ENCODE results near the gene BACH2. TPM values are rescaled to one million over a fixed set of nuclear protein-coding genes. Genes with fewer than 3 reads are reported as not detected.
A peak's percentile ranks its signal among the peaks of the same experiment; 100 is the strongest.
"Not testable (repeated sequence)": the region's sequence is repeated elsewhere in the genome, so short reads cannot be mapped to it uniquely, and the experiment has no call there.

The BACH2 gene
- total RNA-seq, 1 donor from 2014 or later: 0.89 TPM

- DNase-seq (ENCODE audit: low read depth): no peak
These were observed 81.7 kb downstream of the BACH2 start for GRCh38 chr6:90214966-90215365.

GRCh38 chr6:90214461-90214860 lies 82.2 kb downstream of the BACH2 start:
- DNase-seq (ENCODE audit: low read depth): no peak

- no peak for DNase-seq (ENCODE audit: low read depth)
These were observed 84.4 kb downstream of the BACH2 start for GRCh38 chr6:90212274-90212673.

GRCh38 chr6:90209527-90209926 lies 87.1 kb downstream of the BACH2 start:
- no peak for DNase-seq (ENCODE audit: low read depth)

- not testable (repeated sequence) for DNase-seq (ENCODE audit: low read depth)
These were observed 88.0 kb downstream of the BACH2 start for GRCh38 chr6:90208690-90209089.

GRCh38 chr6:90204327-90205056 lies 92.2 kb downstream of the BACH2 start:
- DNase-seq (ENCODE audit: low read depth): peak; percentile 49

- DNase-seq (ENCODE audit: low read depth): no peak
These were observed 93.0 kb downstream of the BACH2 start for GRCh38 chr6:90203672-90204071.

- no peak for DNase-seq (ENCODE audit: low read depth)
These were observed 94.5 kb downstream of the BACH2 start for GRCh38 chr6:90202156-90202555.

GRCh38 chr6:90199900-90200299 lies 96.7 kb downstream of the BACH2 start:
- DNase-seq (ENCODE audit: low read depth): no peak

- no peak for DNase-seq (ENCODE audit: low read depth)
These were observed 97.8 kb downstream of the BACH2 start for GRCh38 chr6:90198758-90199425.

- DNase-seq (ENCODE audit: low read depth): peak; percentile 87
These were observed 98.7 kb downstream of the BACH2 start for GRCh38 chr6:90197854-90198496.

- DNase-seq (ENCODE audit: low read depth): no peak
These were observed 101.4 kb downstream of the BACH2 start for GRCh38 chr6:90195094-90195829.

GRCh38 chr6:90194371-90194841 lies 102.2 kb downstream of the BACH2 start:
- no peak for DNase-seq (ENCODE audit: low read depth)

GRCh38 chr6:90193359-90193758 lies 103.3 kb downstream of the BACH2 start:
- DNase-seq (ENCODE audit: low read depth): no peak

- DNase-seq (ENCODE audit: low read depth): no peak
These were observed 103.8 kb downstream of the BACH2 start for GRCh38 chr6:90192857-90193256.

GRCh38 chr6:90190752-90191395 lies 105.8 kb downstream of the BACH2 start:
- DNase-seq (ENCODE audit: low read depth): no peak

GRCh38 chr6:90190131-90190530 lies 106.5 kb downstream of the BACH2 start:
- DNase-seq (ENCODE audit: low read depth): no peak

GRCh38 chr6:90187437-90188121 lies 109.1 kb downstream of the BACH2 start:
- DNase-seq (ENCODE audit: low read depth): no peak

- no peak for DNase-seq (ENCODE audit: low read depth)
These were observed 109.8 kb downstream of the BACH2 start for GRCh38 chr6:90186637-90187371.

- no peak for DNase-seq (ENCODE audit: low read depth)
These were observed 110.6 kb downstream of the BACH2 start for GRCh38 chr6:90186026-90186425.
